Trophoblast cell (in vitro differentiated cells and primary cell): ENCODE measurements around the gene FTSJ1.

Experiments
- DNase-seq, 2 donors: peaks; one replicate each; pipeline ENCODE4 v3.0.0-alpha.2; 2016
- H2AFZ ChIP-seq: 2 replicates; pipeline ENCODE4 v1.6.1; 2013; ENCODE audit warnings: low read length, moderate library complexity, mild to moderate bottlenecking; ENCODE audit not compliant: insufficient read depth, poor library complexity
- H2AK5ac ChIP-seq: 2 replicates; pipeline ENCODE4 v1.6.1; 2013; ENCODE audit warnings: mild to moderate bottlenecking, low read length
- H2BK120ac ChIP-seq: 2 replicates; pipeline ENCODE4 v1.6.1; 2013; ENCODE audit warnings: low read length, mild to moderate bottlenecking, moderate library complexity; ENCODE audit not compliant: insufficient read depth, poor library complexity
- H2BK12ac ChIP-seq: 2 replicates; pipeline ENCODE4 v1.6.1; 2013; ENCODE audit warnings: mild to moderate bottlenecking, low read length, moderate library complexity
- H2BK5ac ChIP-seq: 2 replicates; pipeline ENCODE4 v1.6.1; 2013; ENCODE audit warnings: low read length, low read depth, moderate library complexity, mild to moderate bottlenecking; ENCODE audit not compliant: poor library complexity
- H3K14ac ChIP-seq: 2 replicates; pipeline ENCODE4 v1.6.1; 2013; ENCODE audit warnings: mild to moderate bottlenecking, low read length
- H3K18ac ChIP-seq: 2 replicates; pipeline ENCODE4 v1.6.1; 2013; ENCODE audit warnings: mild to moderate bottlenecking, low read length
- H3K23ac ChIP-seq: 2 replicates; pipeline ENCODE4 v1.6.1; 2013; ENCODE audit warnings: low read length
- H3K27ac ChIP-seq: 2 replicates; pipeline ENCODE4 v1.5.1; 2013; ENCODE audit warnings: low read depth, mild to moderate bottlenecking, inconsistent platforms, low read length, moderate library complexity
- H3K27me3 ChIP-seq: 2 replicates; pipeline ENCODE4 v1.6.1; 2013; ENCODE audit warnings: inconsistent platforms, mild to moderate bottlenecking, low read length, moderate library complexity; ENCODE audit not compliant: insufficient read depth
- H3K36me3 ChIP-seq, 2 experiments: 1 replicate in 1 of 2; 2 replicates in 1 of 2; pipeline ENCODE4 v1.6.1; 2013; ENCODE audit warnings: low read length in 2 of 2, mild to moderate bottlenecking in 2 of 2, moderate library complexity in 1 of 2; ENCODE audit not compliant: insufficient read depth in 2 of 2, control insufficient read depth in 1 of 2
- H3K4ac ChIP-seq: 2 replicates; pipeline ENCODE4 v1.6.1; 2013; ENCODE audit warnings: low read depth, mild to moderate bottlenecking, low read length, moderate library complexity
- H3K4me1 ChIP-seq, 2 experiments: 1 replicate in 1 of 2; 2 replicates in 1 of 2; pipeline ENCODE4 v1.6.1; 2013; ENCODE audit warnings: low read length in 2 of 2, mild to moderate bottlenecking in 2 of 2, moderate library complexity in 1 of 2; ENCODE audit not compliant: insufficient read depth in 2 of 2, control insufficient read depth in 1 of 2
- H3K4me2 ChIP-seq: 2 replicates; pipeline ENCODE4 v1.6.1; 2013; ENCODE audit warnings: inconsistent platforms, mild to moderate bottlenecking, low read length, moderate library complexity
- H3K4me3 ChIP-seq: 2 replicates; pipeline ENCODE4 v1.5.1; 2013; ENCODE audit warnings: mild to moderate bottlenecking, low read depth, low read length, inconsistent platforms
- H3K79me1 ChIP-seq: one replicate; pipeline ENCODE4 v1.6.1; 2013; ENCODE audit warnings: low read length
- H3K79me2 ChIP-seq: 2 replicates; pipeline ENCODE4 v1.6.1; 2013; ENCODE audit warnings: low read length, mild to moderate bottlenecking; ENCODE audit not compliant: control insufficient read depth, insufficient read depth, poor library complexity
- H3K9ac ChIP-seq: 2 replicates; pipeline ENCODE4 v1.6.1; 2013; ENCODE audit warnings: mild to moderate bottlenecking, low read length
- H3K9me3 ChIP-seq: 2 replicates; pipeline ENCODE4 v1.6.1; 2013; ENCODE audit warnings: low read depth, mild to moderate bottlenecking, control low read depth, inconsistent platforms, low read length; ENCODE audit not compliant: insufficient read depth
- H4K12ac ChIP-seq: 2 replicates; pipeline ENCODE4 v1.6.1; 2013; ENCODE audit warnings: low read depth, mild to moderate bottlenecking, low read length, moderate library complexity
- H4K8ac ChIP-seq: 2 replicates; pipeline ENCODE4 v1.6.1; 2013; ENCODE audit warnings: low read depth, mild to moderate bottlenecking, low read length, moderate library complexity
- H4K91ac ChIP-seq: one replicate; pipeline ENCODE4 v1.6.1; 2013; ENCODE audit warnings: low read depth, mild to moderate bottlenecking, low read length, moderate library complexity
- WGBS: extraction: QIAGEN DNeasy Blood & Tissue Kit; methylation state at CpG from one replicate; pipeline ENCODE4 v1.1.7; 2013; ENCODE audit warnings: missing lambda C conversion rate; ENCODE audit not compliant: insufficient read length, insufficient coverage; ENCODE audit errors: extremely low coverage; 5-methylcytosine and 5-hydroxymethylcytosine counted together

FTSJ1 gene

GRCh38 chrX:48512371-48512935 lies 36.5 kb downstream of the FTSJ1 start:
- H2BK5ac ChIP-seq = no peak overlapping the region
- peak overlapping the region; percentile 30 for H3K14ac ChIP-seq
- peak overlapping the region; percentile 20 for H2BK120ac ChIP-seq
- H3K4ac ChIP-seq = no peak overlapping the region
- H3K36me3 ChIP-seq = peaks cover 0 to 2% of the 10 kb centered on the region in 2 experiments
- H3K4me2 ChIP-seq = no peak overlapping the region
- H3K18ac ChIP-seq = peak overlapping the region; percentile 25
- H3K79me1 ChIP-seq = peaks cover 19% of the 10 kb centered on the region
- peak overlapping the region; percentile 28 for H2BK12ac ChIP-seq
- no peak for DNase-seq
- no peak overlapping the region for H2AFZ ChIP-seq
- H3K27ac ChIP-seq = peak overlapping the region; percentile 68
- peaks cover 28 to 42% of the 10 kb centered on the region in 2 experiments for H3K4me1 ChIP-seq
- H3K9ac ChIP-seq = no peak overlapping the region
- no CpG with 5 or more reads among the region's 20 CpGs for WGBS
- H3K79me2 ChIP-seq = no peaks in the 10 kb centered on the region
- H3K9me3 ChIP-seq = peaks cover 2% of the 10 kb centered on the region
- H3K27me3 ChIP-seq = no peaks in the 10 kb centered on the region
- H3K4me3 ChIP-seq = no peak overlapping the region
- H3K23ac ChIP-seq = no peak overlapping the region
- H4K91ac ChIP-seq = peak overlapping the region; percentile 36
- peak overlapping the region; percentile 67 for H2AK5ac ChIP-seq
- no peak overlapping the region for H4K8ac ChIP-seq
- H4K12ac ChIP-seq = no peak overlapping the region

- Histone ChIP-seq H3K27me3 (no peaks in the 10 kb centered on the region), H3K79me1 (peaks cover 16% of the 10 kb centered on the region), H4K12ac (no peak overlapping the region), H3K27ac (peak overlapping the region; percentile 68), H3K4me2 (no peak overlapping the region), H4K91ac (peak overlapping the region; percentile 36), H4K8ac (no peak overlapping the region), H3K9me3 (peaks cover 2% of the 10 kb centered on the region), H3K36me3 (peaks cover 0 to 2% of the 10 kb centered on the region in 2 experiments), H3K4ac (no peak overlapping the region), H3K4me3 (no peak overlapping the region), H2BK120ac (no peak overlapping the region), H2AK5ac (no peak overlapping the region), H2BK5ac (no peak overlapping the region), H2BK12ac (no peak overlapping the region), H3K9ac (no peak overlapping the region), H3K4me1 (peaks cover 28 to 42% of the 10 kb centered on the region in 2 experiments), H3K23ac (no peak overlapping the region), H3K14ac (no peak overlapping the region), H3K79me2 (no peaks in the 10 kb centered on the region), H2AFZ (no peak overlapping the region), H3K18ac (no peak overlapping the region)
- no CpG with 5 or more reads among the region's 4 CpGs for WGBS
- peak; percentile 74 to 77 for DNase-seq
Measured at GRCh38 chrX:48513670-48514069, 37.7 kb downstream of the FTSJ1 start.

- H3K36me3 ChIP-seq = peaks cover 0 to 2% of the 10 kb centered on the region in 2 experiments
- H3K4me3 ChIP-seq = no peak overlapping the region
- no peak overlapping the region for H2AFZ ChIP-seq
- no peak overlapping the region for H3K4me2 ChIP-seq
- WGBS = no CpG with 5 or more reads among the region's 16 CpGs
- H3K4me1 ChIP-seq = peaks cover 28 to 42% of the 10 kb centered on the region in 2 experiments
- H2BK12ac ChIP-seq = peak overlapping the region; percentile 6
- peak; percentile 48 to 53 for DNase-seq
- peaks cover 14% of the 10 kb centered on the region for H3K79me1 ChIP-seq
- H3K27ac ChIP-seq = peak overlapping the region; percentile 90
- H3K9ac ChIP-seq = no peak overlapping the region
- H3K27me3 ChIP-seq = no peaks in the 10 kb centered on the region
- no peak overlapping the region for H3K4ac ChIP-seq
- no peak overlapping the region for H4K12ac ChIP-seq
- peak overlapping the region; percentile 27 for H2AK5ac ChIP-seq
- H4K8ac ChIP-seq = peak overlapping the region; percentile 17
- no peak overlapping the region for H3K18ac ChIP-seq
- no peaks in the 10 kb centered on the region for H3K79me2 ChIP-seq
- H3K14ac ChIP-seq = peak overlapping the region; percentile 0
- no peak overlapping the region for H3K23ac ChIP-seq
- H3K9me3 ChIP-seq = peaks cover 2% of the 10 kb centered on the region
- peak overlapping the region; percentile 87 for H4K91ac ChIP-seq
- H2BK5ac ChIP-seq = peak overlapping the region; percentile 10
- peak overlapping the region; percentile 56 for H2BK120ac ChIP-seq
Measured at GRCh38 chrX:48514126-48514806, 38.3 kb downstream of the FTSJ1 start.

- peaks cover 2% of the 10 kb centered on the region for H3K9me3 ChIP-seq
- H3K36me3 ChIP-seq = peaks cover 0 to 2% of the 10 kb centered on the region in 2 experiments
- no peak for DNase-seq
- no CpG with 5 or more reads among the region's 9 CpGs for WGBS
- H2AK5ac ChIP-seq = peak overlapping the region; percentile 69
- H3K79me1 ChIP-seq = peaks cover 14% of the 10 kb centered on the region
- no peak overlapping the region for H3K4me2 ChIP-seq
- peak overlapping the region; percentile 77 for H2BK5ac ChIP-seq
- H4K91ac ChIP-seq = peak overlapping the region; percentile 92
- no peak overlapping the region for H3K4me3 ChIP-seq
- peak overlapping the region; percentile 69 for H3K14ac ChIP-seq
- no peaks in the 10 kb centered on the region for H3K79me2 ChIP-seq
- H3K9ac ChIP-seq = no peak overlapping the region
- H3K4ac ChIP-seq = peak overlapping the region; percentile 9
- no peak overlapping the region for H2AFZ ChIP-seq
- H3K4me1 ChIP-seq = peaks cover 25 to 40% of the 10 kb centered on the region in 2 experiments
- H4K8ac ChIP-seq = peak overlapping the region; percentile 31
- peak overlapping the region; percentile 35 for H2BK120ac ChIP-seq
- H3K18ac ChIP-seq = peak overlapping the region; percentile 70
- peak overlapping the region; percentile 56 for H3K27ac ChIP-seq
- no peaks in the 10 kb centered on the region for H3K27me3 ChIP-seq
- peak overlapping the region; percentile 87 for H2BK12ac ChIP-seq
- no peak overlapping the region for H4K12ac ChIP-seq
- H3K23ac ChIP-seq = no peak overlapping the region
Measured at GRCh38 chrX:48514868-48515460, 39.0 kb downstream of the FTSJ1 start.
